ENCODE results near the gene KAT6B. TPM values are rescaled to one million over a fixed set of nuclear protein-coding genes. Genes with fewer than 3 reads are reported as not detected.
A peak's percentile ranks its signal among the peaks of the same experiment; 100 is the strongest.

Gene KAT6B
- polyA plus RNA-seq, 1 donor from 2014 or later = 11.5 TPM

GRCh38 chr10:74827045-74827441 lies 643 bp downstream of the KAT6B start:
- Histone ChIP-seq H3K9me2 (ENCODE audit: insufficient read depth, low read length) (no peaks in the 10 kb centered on the region), H3K9ac (ENCODE audit: low read length) (peak overlapping the region; percentile 96), H2AFZ (ENCODE audit: low read depth, low read length) (peak overlapping the region; percentile 11), H3K4me3 (ENCODE audit: low read length) (peak overlapping the region; percentile 98), H3K27me3 (ENCODE audit: insufficient read depth, low read depth, low read length) (no peaks in the 10 kb centered on the region), H3K4me2 (ENCODE audit: low read length) (peak overlapping the region; percentile 44), H3K36me3 (ENCODE audit: insufficient read depth, low read length) (no peaks in the 10 kb centered on the region), H4K20me1 (ENCODE audit: insufficient read depth) (no peaks in the 10 kb centered on the region), H3K79me2 (replicated peaks; ENCODE audit: insufficient read depth, low read length) (peaks cover 43% of the 10 kb centered on the region), H3K27ac (ENCODE audit: low read length) (peak overlapping the region; percentile 73), H3K9me3 (ENCODE audit: low read length) (no peaks in the 10 kb centered on the region), H3F3A (ENCODE audit: insufficient read depth, low read length, poor library complexity, severe bottlenecking) (no peaks in the 10 kb centered on the region)
- no peak for TF ChIP-seq CTCF (IDR thresholded peaks at IDR 0.05; ENCODE audit: poor library complexity, severe bottlenecking)
- peak; percentile 38 for TF ChIP-seq POLR2AphosphoS5 (IDR thresholded peaks at IDR 0.05)
- TF ChIP-seq SMC3 (conservative IDR thresholded peaks at IDR 0.05; ENCODE audit: poor library complexity) = peak; percentile 35
- peak; percentile 34 for TF ChIP-seq RAD21 (conservative IDR thresholded peaks at IDR 0.05)
- no peak for TF ChIP-seq MXI1 (conservative IDR thresholded peaks at IDR 0.05; ENCODE audit: poor library complexity, severe bottlenecking)
- no peak for TF ChIP-seq EZH2 (IDR thresholded peaks at IDR 0.05; ENCODE audit: borderline replicate concordance, insufficient read depth, low read length, poor library complexity, severe bottlenecking)

- Histone ChIP-seq H3K4me3 (ENCODE audit: low read length) (peak overlapping the region; percentile 98), H3K27me3 (ENCODE audit: insufficient read depth, low read depth, low read length) (no peaks in the 10 kb centered on the region), H3K4me2 (ENCODE audit: low read length) (peak overlapping the region; percentile 44), H3F3A (ENCODE audit: insufficient read depth, low read length, poor library complexity, severe bottlenecking) (no peaks in the 10 kb centered on the region), H3K9me2 (ENCODE audit: insufficient read depth, low read length) (no peaks in the 10 kb centered on the region), H2AFZ (ENCODE audit: low read depth, low read length) (no peak overlapping the region), H3K9ac (ENCODE audit: low read length) (peak overlapping the region; percentile 96), H3K9me3 (ENCODE audit: low read length) (no peaks in the 10 kb centered on the region), H3K27ac (ENCODE audit: low read length) (peak overlapping the region; percentile 73), H4K20me1 (ENCODE audit: insufficient read depth) (no peaks in the 10 kb centered on the region), H3K36me3 (ENCODE audit: insufficient read depth, low read length) (no peaks in the 10 kb centered on the region), H3K79me2 (replicated peaks; ENCODE audit: insufficient read depth, low read length) (peaks cover 49% of the 10 kb centered on the region)
- no peak for TF ChIP-seq RAD21 (conservative IDR thresholded peaks at IDR 0.05)
- no peak for TF ChIP-seq SMC3 (conservative IDR thresholded peaks at IDR 0.05; ENCODE audit: poor library complexity)
- no peak for TF ChIP-seq REST (IDR thresholded peaks at IDR 0.05; ENCODE audit: borderline replicate concordance)
- no peak for TF ChIP-seq EP300 (conservative IDR thresholded peaks at IDR 0.05; ENCODE audit: poor library complexity, severe bottlenecking)
- no peak for TF ChIP-seq POLR2AphosphoS5 (IDR thresholded peaks at IDR 0.05)
- no peak for TF ChIP-seq EZH2 (IDR thresholded peaks at IDR 0.05; ENCODE audit: borderline replicate concordance, insufficient read depth, low read length, poor library complexity, severe bottlenecking)
- TF ChIP-seq TAF1 (IDR thresholded peaks at IDR 0.05; ENCODE audit: low read depth) = no peak
- no peak for TF ChIP-seq MXI1 (conservative IDR thresholded peaks at IDR 0.05; ENCODE audit: poor library complexity, severe bottlenecking)
- TF ChIP-seq CTCF (IDR thresholded peaks at IDR 0.05; ENCODE audit: poor library complexity, severe bottlenecking) = no peak
These were observed 1.3 kb downstream of the KAT6B start for GRCh38 chr10:74827694-74828093.
